ENCODE data around the gene DOK7.
A peak's percentile ranks its signal among the peaks of the same experiment; 100 is the strongest.

The DOK7 gene

GRCh38 chr4:3434881-3435685 lies 28.0 kb upstream of the DOK7 start:
- Mint-ChIP-seq H3K27me3 (no peaks in the 10 kb centered on the region), H3K27ac (no peak overlapping the region)

GRCh38 chr4:3435686-3435956 lies 27.5 kb upstream of the DOK7 start:
- Mint-ChIP-seq H3K9me3 (no peaks in the 10 kb centered on the region), H3K4me3 (no peak overlapping the region), H3K4me1 (ENCODE audit: low read depth in 2 of 2) (no peaks in the 10 kb centered on the region), H3K36me3 (ENCODE audit: insufficient read depth) (no peaks in the 10 kb centered on the region), H3K27ac (no peak overlapping the region), H3K27me3 (no peaks in the 10 kb centered on the region)
- no peak for ATAC-seq (replicated peaks)
- no peak for DNase-seq

More at GRCh38 chr4:3434881-3435685, 28.0 kb upstream of the DOK7 start:
- DNase-seq (no peak), ATAC-seq (replicated peaks) (no peak)
- Mint-ChIP-seq H3K4me3 (no peak overlapping the region), H3K4me1 (ENCODE audit: low read depth in 2 of 2) (no peaks in the 10 kb centered on the region), H3K9me3 (no peaks in the 10 kb centered on the region), H3K36me3 (ENCODE audit: insufficient read depth) (no peaks in the 10 kb centered on the region)

DNA sequence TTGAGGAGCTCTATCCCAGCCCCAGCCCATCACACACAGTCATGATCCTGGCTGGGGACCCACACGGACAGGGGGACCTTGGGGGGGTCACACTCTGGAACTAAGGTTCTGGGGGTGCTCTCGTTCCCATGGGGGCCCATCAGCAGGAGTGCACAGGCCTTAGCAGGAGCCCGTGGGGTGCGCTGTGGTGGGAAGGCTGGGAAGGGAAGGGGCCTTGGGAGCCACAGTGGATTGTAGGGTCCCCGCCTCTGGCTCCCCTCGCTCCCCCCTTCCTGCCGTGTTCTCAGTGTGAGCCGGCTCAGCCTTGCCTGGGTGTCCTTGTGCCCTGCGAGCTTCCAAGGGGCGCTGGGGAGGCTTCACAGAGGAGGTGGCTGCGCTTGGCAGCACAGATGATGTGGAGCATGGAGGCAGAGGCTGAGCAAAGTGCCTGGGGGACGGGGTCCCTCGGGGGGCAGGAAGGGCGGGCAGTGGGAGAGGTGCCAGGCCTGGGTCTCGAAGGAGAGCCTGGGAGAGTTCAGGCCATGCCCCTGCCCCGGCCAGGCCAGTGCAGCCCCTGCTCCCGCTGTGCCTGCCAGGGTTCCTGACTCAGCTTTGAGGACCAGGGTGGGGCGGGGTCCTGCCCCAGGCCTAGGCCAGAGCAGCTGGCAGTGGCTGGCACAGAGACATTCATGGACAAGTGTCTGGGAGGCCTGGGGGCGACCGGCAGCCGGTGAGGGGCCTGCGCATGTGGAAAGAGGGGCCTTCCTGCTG lies 26.9 kb upstream of the DOK7 start:
- DNase-seq (no peak), ATAC-seq (replicated peaks) (no peak)
- no peaks in the 10 kb centered on the region for H3K27me3 Mint-ChIP-seq
- no peak overlapping the region for H3K4me3 Mint-ChIP-seq
- no peaks in the 10 kb centered on the region for H3K4me1 Mint-ChIP-seq (ENCODE audit: low read depth in 2 of 2)
- H3K36me3 Mint-ChIP-seq (ENCODE audit: insufficient read depth), result no peaks in the 10 kb centered on the region
- no peak overlapping the region for H3K27ac Mint-ChIP-seq
- H3K9me3 Mint-ChIP-seq, result no peaks in the 10 kb centered on the region

DNA sequence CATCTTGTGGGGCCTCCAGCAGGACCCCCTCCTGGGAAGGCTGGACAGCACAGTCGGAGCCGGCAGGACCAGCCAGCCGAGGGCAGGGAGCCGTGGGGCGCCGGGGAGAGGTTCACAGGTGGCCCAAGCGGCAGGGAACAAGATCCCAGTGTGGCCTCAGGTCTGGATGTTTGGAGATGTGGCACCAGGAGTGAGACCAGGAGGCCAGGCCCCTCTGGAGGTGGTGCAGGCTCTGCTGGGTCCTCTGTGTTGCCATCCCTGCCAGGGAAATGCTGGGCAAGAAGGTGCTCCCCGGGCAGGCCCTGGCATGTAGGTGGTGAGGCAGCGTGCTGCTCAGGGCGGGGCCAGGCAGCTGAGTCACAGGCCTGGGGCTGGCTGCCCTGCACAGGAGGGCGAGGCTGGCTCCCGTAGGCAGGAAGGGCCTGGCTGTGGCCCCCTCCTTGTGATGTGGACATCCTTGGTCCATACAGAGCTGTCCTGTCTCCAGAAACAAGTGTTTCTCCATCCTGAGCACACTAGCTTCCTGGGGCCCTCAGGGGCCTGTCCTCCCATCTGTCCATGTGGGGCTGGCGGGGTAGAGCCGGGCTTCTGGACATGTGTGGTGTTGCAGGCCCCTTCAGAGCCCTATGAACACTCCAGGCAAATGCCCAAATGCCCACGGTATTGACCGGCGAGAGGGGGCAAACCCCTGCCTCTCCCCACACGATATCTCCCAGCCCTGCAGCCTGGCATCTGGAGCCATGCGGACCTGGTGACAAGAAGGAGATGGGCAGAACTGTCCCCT lies 26.1 kb upstream of the DOK7 start:
- no peaks in the 10 kb centered on the region for H3K4me1 Mint-ChIP-seq (ENCODE audit: low read depth in 2 of 2)
- no peaks in the 10 kb centered on the region for H3K9me3 Mint-ChIP-seq
- H3K27ac Mint-ChIP-seq, result no peak overlapping the region
- ATAC-seq (replicated peaks), result no peak
- no peaks in the 10 kb centered on the region for H3K36me3 Mint-ChIP-seq (ENCODE audit: insufficient read depth)
- no peak overlapping the region for H3K4me3 Mint-ChIP-seq
- no peaks in the 10 kb centered on the region for H3K27me3 Mint-ChIP-seq
- no peak for DNase-seq

GRCh38 chr4:3437582-3437936 lies 25.5 kb upstream of the DOK7 start:
- H3K27ac Mint-ChIP-seq, result no peak overlapping the region
- ATAC-seq (replicated peaks) (no peak), DNase-seq (no peak)
- H3K4me1 Mint-ChIP-seq (ENCODE audit: low read depth in 2 of 2), result no peaks in the 10 kb centered on the region
- H3K4me3 Mint-ChIP-seq, result no peak overlapping the region
- no peaks in the 10 kb centered on the region for H3K9me3 Mint-ChIP-seq
- H3K36me3 Mint-ChIP-seq (ENCODE audit: insufficient read depth), result no peaks in the 10 kb centered on the region
- H3K27me3 Mint-ChIP-seq, result no peaks in the 10 kb centered on the region

GRCh38 chr4:3437998-3438846 lies 24.9 kb upstream of the DOK7 start:
- Mint-ChIP-seq H3K4me3 (no peak overlapping the region), H3K4me1 (ENCODE audit: low read depth in 2 of 2) (no peaks in the 10 kb centered on the region), H3K27me3 (no peaks in the 10 kb centered on the region), H3K9me3 (no peaks in the 10 kb centered on the region), H3K27ac (no peak overlapping the region), H3K36me3 (ENCODE audit: insufficient read depth) (no peaks in the 10 kb centered on the region)
- DNase-seq (no peak), ATAC-seq (replicated peaks) (no peak)

DNA sequence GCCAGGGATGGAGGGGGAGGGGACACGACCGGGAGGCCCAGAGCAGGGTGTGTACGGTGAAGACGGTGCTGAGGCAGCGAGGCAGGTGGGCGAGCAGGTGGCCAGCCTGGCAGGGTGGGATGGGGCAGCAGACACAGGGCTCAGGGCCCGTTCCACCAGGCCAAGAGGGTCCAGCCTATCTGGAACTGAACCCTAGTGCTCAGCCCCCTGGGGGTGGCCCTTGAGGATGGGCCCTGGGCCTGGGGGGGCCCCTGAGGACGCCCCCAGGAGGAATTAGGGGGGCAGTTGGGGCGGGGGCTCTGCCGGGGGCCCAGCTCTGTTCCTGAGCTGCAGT lies 24.3 kb upstream of the DOK7 start:
- H3K4me1 Mint-ChIP-seq (ENCODE audit: low read depth in 2 of 2), result no peaks in the 10 kb centered on the region
- H3K9me3 Mint-ChIP-seq, result no peaks in the 10 kb centered on the region
- no peaks in the 10 kb centered on the region for H3K36me3 Mint-ChIP-seq (ENCODE audit: insufficient read depth)
- no peak overlapping the region for H3K27ac Mint-ChIP-seq
- DNase-seq (no peak), ATAC-seq (replicated peaks) (no peak)
- H3K4me3 Mint-ChIP-seq, result no peak overlapping the region
- no peaks in the 10 kb centered on the region for H3K27me3 Mint-ChIP-seq

- H3K9me3 Mint-ChIP-seq, result no peaks in the 10 kb centered on the region
- no peak overlapping the region for H3K4me3 Mint-ChIP-seq
- H3K4me1 Mint-ChIP-seq (ENCODE audit: low read depth in 2 of 2), result no peaks in the 10 kb centered on the region
- no peaks in the 10 kb centered on the region for H3K36me3 Mint-ChIP-seq (ENCODE audit: insufficient read depth)
- no peaks in the 10 kb centered on the region for H3K27me3 Mint-ChIP-seq
- H3K27ac Mint-ChIP-seq, result peak overlapping the region in 1 of 2 donors; percentile 29
- ATAC-seq (replicated peaks) (no peak), DNase-seq (no peak)
Measured at GRCh38 chr4:3439391-3439790, 23.7 kb upstream of the DOK7 start.

- Mint-ChIP-seq H3K4me1 (ENCODE audit: low read depth in 2 of 2) (no peaks in the 10 kb centered on the region), H3K4me3 (no peak overlapping the region), H3K27ac (peak overlapping the region in 1 of 2 donors; percentile 29), H3K36me3 (ENCODE audit: insufficient read depth) (no peaks in the 10 kb centered on the region), H3K27me3 (no peaks in the 10 kb centered on the region), H3K9me3 (no peaks in the 10 kb centered on the region)
- ATAC-seq (replicated peaks) (no peak), DNase-seq (no peak)
Measured at GRCh38 chr4:3440011-3440410, 23.1 kb upstream of the DOK7 start.

GRCh38 chr4:3440979-3441500 lies 22.1 kb upstream of the DOK7 start:
- Mint-ChIP-seq H3K36me3 (ENCODE audit: insufficient read depth) (no peaks in the 10 kb centered on the region), H3K4me3 (no peak overlapping the region), H3K9me3 (no peaks in the 10 kb centered on the region), H3K4me1 (ENCODE audit: low read depth in 2 of 2) (no peaks in the 10 kb centered on the region), H3K27me3 (no peaks in the 10 kb centered on the region), H3K27ac (peak overlapping the region in 1 of 2 donors; percentile 10)
- DNase-seq (no peak), ATAC-seq (replicated peaks) (no peak)

DNA sequence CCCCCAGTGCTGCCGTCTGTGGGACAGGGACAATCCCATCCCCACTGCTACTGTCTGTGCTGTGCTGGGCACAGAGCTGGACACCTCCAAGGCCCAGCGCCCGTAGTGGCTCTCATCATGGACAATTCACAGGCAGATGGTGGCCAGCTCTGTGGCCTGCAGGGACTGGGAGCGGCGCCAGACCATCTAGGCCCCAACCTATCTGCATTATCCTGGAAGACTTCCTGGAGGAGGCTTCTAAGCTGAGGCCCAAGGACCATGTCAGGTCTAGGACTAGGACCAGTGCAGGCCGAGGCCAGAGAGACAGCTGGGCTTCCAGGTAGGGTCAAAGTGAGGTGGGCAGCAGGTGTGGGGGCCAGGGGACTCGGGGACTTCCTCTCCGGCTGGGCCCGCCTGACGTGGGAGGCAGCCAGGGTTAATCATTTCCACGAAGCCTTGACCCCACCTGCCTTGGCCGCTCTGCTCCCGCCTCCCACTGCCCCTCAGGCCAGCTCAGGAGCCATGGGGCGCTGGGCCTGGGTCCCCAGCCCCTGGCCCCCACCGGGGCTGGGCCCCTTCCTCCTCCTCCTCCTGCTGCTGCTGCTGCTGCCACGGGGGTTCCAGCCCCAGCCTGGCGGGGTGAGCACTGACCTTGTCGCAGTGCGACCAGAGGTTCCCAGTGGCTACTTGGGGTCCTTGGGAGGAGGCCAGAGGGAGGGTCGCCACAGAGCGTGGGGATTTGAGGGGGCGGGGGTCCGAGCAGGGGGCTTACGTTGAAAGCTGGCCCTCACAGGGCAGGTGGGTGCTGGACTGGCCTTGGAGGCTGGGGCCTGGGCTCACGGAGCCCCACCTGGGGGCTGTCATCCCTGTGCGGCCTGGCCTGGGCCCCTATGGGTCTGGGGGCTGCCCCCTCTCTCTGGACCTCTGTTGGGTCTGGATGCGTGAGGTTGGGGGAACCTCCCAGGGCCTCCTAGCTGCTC lies 21.3 kb upstream of the DOK7 start, which contains the start of gene HGFAC:
Gene HGFAC, plus strand, starts transcription at position 468 of the 959 bp plus-strand sequence. Its CDS starts 34 bp downstream, at position 502.
- Mint-ChIP-seq H3K4me1 (ENCODE audit: low read depth in 2 of 2) (no peaks in the 10 kb centered on the region), H3K9me3 (no peaks in the 10 kb centered on the region)

DNA sequence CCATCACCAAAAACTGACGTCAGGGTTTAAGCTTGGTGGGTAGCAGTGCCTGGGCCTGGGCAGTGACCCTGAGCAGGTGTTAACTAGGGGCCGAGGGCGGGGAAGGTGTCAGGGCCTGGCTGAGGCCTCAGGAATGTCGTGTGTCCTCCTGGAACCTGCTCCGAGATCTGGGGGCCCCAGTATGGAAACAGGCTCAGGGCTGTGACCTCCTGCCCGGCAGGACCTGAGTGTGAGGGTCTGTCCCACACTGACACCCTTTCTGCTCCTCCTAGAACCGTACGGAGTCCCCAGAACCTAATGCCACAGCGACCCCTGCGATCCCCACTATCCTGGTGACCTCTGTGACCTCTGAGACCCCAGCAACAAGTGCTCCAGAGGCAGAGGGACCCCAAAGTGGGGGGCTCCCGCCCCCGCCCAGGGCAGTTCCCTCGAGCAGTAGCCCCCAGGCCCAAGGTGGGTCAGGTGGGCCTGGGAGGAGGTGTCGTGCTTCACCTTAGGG lies 20.6 kb upstream of the DOK7 start:
- Mint-ChIP-seq H3K27ac (no peak overlapping the region), H3K4me3 (no peak overlapping the region), H3K4me1 (ENCODE audit: low read depth in 2 of 2) (no peaks in the 10 kb centered on the region), H3K9me3 (no peaks in the 10 kb centered on the region), H3K36me3 (ENCODE audit: insufficient read depth) (no peaks in the 10 kb centered on the region), H3K27me3 (no peaks in the 10 kb centered on the region)
- no peak for ATAC-seq (replicated peaks)
- no peak for DNase-seq

More for the DNA sequence above, 21.3 kb upstream of the DOK7 start, which contains the start of gene HGFAC:
- H3K27me3 Mint-ChIP-seq, result no peaks in the 10 kb centered on the region
- H3K4me3 Mint-ChIP-seq, result no peak within 1 kb of the TSS
- H3K27ac Mint-ChIP-seq, result peak within 1 kb of the TSS in 1 of 2 donors; percentile 10
- DNase-seq (no peak), ATAC-seq (replicated peaks) (no peak)
- no peaks in the 10 kb centered on the region for H3K36me3 Mint-ChIP-seq (ENCODE audit: insufficient read depth)
